HepG2 (cell line): ENCODE measurements around the gene TIMM17A. TPM values are rescaled to one million over a fixed set of nuclear protein-coding genes. Genes with fewer than 3 reads are reported as not detected.

Experiments used
- ATF3 ChIP-seq: sonication (generic); formaldehyde crosslinking; IDR thresholded peaks from 2 replicates; pipeline ENCODE4 v1.4.0; 2020; ENCODE audit warnings: missing genetic modification reagents
- CEBPB ChIP-seq: IDR thresholded peaks from 2 replicates; pipeline ENCODE4 v1.6.1; 2011; ENCODE audit warnings: low read depth, low read length, improper control_type of control experiment, borderline replicate concordance
- EED ChIP-seq: sonication (generic); formaldehyde crosslinking; IDR thresholded peaks from 2 replicates; pipeline ENCODE4 v1.5.0; 2020; ENCODE audit warnings: mild to moderate bottlenecking, missing genetic modification reagents
- EP300 ChIP-seq, 3 experiments: sonication (generic) in 1 of 3; formaldehyde crosslinking in 1 of 3; IDR thresholded peaks; 2 replicates each; pipeline versions ENCODE4 v1.5.1 to v1.6.1; 2011 to 2020; ENCODE audit warnings: low read depth in 2 of 3, low read length in 2 of 3, borderline replicate concordance in 1 of 3, improper control_type of control experiment in 1 of 3, mild to moderate bottlenecking in 1 of 3, missing genetic modification reagents in 1 of 3, moderate library complexity in 1 of 3
- FOXO1 ChIP-seq: sonication (generic); formaldehyde crosslinking; IDR thresholded peaks from 2 replicates; pipeline ENCODE4 v1.4.0; 2020; ENCODE audit warnings: missing genetic modification reagents
- HIVEP1 ChIP-seq: sonication (generic); formaldehyde crosslinking; IDR thresholded peaks from 2 replicates; pipeline ENCODE4 v1.4.0; 2020; ENCODE audit warnings: mild to moderate bottlenecking, missing genetic modification reagents
- NFE2 ChIP-seq: sonication (generic); formaldehyde crosslinking; IDR thresholded peaks from 2 replicates; pipeline ENCODE4 v1.4.0; 2020; ENCODE audit warnings: missing genetic modification reagents
- PLSCR1 ChIP-seq: sonication (generic); formaldehyde crosslinking; IDR thresholded peaks from 2 replicates; pipeline ENCODE4 v1.5.0; 2020; ENCODE audit warnings: missing genetic modification reagents, mild to moderate bottlenecking, borderline replicate concordance
- PRDM15 ChIP-seq: sonication (generic); formaldehyde crosslinking; IDR thresholded peaks from 2 replicates; pipeline ENCODE4 v1.4.0; 2020; ENCODE audit warnings: missing genetic modification reagents
- RARG ChIP-seq: sonication (generic); formaldehyde crosslinking; IDR thresholded peaks from 2 replicates; pipeline ENCODE4 v1.4.0; 2020; ENCODE audit warnings: low read depth, mild to moderate bottlenecking, missing genetic modification reagents
- RFX5 ChIP-seq: IDR thresholded peaks from 2 replicates; pipeline ENCODE4 v1.6.1; 2011; ENCODE audit warnings: low read depth, low read length, improper control_type of control experiment
- SETDB1 ChIP-seq: sonication (generic); formaldehyde crosslinking; IDR thresholded peaks from 2 replicates; pipeline ENCODE4 v1.5.1; 2020; ENCODE audit warnings: missing genetic modification reagents, mild to moderate bottlenecking, borderline replicate concordance
- SOX6 ChIP-seq, 2 experiments: fragments of 450-650 bp in 1 of 2; sonication (generic) in 1 of 2; formaldehyde crosslinking in 1 of 2; IDR thresholded peaks; 2 replicates each; pipeline versions ENCODE4 v1.4.0 to v1.6.1; 2017 to 2020; ENCODE audit warnings: antibody characterized with exemption in 1 of 2, mild to moderate bottlenecking in 1 of 2, missing genetic modification reagents in 1 of 2
- ZEB1 ChIP-seq: IDR thresholded peaks from 2 replicates; pipeline ENCODE4 v1.6.1; 2012; ENCODE audit warnings: mild to moderate bottlenecking, low read depth, inconsistent platforms; ENCODE audit not compliant: insufficient replicate concordance
- ZNF18 ChIP-seq: sonication (generic); formaldehyde crosslinking; IDR thresholded peaks from 2 replicates; pipeline ENCODE4 v1.8.0; 2022; ENCODE audit warnings: mild to moderate bottlenecking, missing genetic modification reagents; ENCODE audit not compliant: insufficient replicate concordance
- ZNF460 ChIP-seq: sonication (generic); formaldehyde crosslinking; IDR thresholded peaks from 2 replicates; pipeline ENCODE4 v1.5.1; 2020; ENCODE audit warnings: missing genetic modification reagents, mild to moderate bottlenecking, borderline replicate concordance
- ZNF501 ChIP-seq: sonication (generic); formaldehyde crosslinking; IDR thresholded peaks from 2 replicates; pipeline ENCODE4 v1.5.1; 2020; ENCODE audit warnings: mild to moderate bottlenecking, moderate library complexity, missing genetic modification reagents
- ZSCAN21 ChIP-seq: sonication (generic); formaldehyde crosslinking; IDR thresholded peaks from 2 replicates; pipeline ENCODE4 v1.8.0; 2022; ENCODE audit warnings: mild to moderate bottlenecking, missing genetic modification reagents, moderate library complexity, borderline replicate concordance
- polyA plus RNA-seq, 8 experiments: library from polyadenylated mRNA; depleted of rRNA in 3 of 8; stranded (reverse) in 7 of 8; unstranded in 1 of 8; fragments of >200 nt; fragmentation: Illumina TruSeq in 4 of 8; extraction: Trizol in 4 of 8; gene quantifications; 2 replicates each; pipeline versions ENCODE4 v1.2.1 to v1.2.3, GENCODE V29; 2011 to 2016; ENCODE audit warnings: low read depth in 4 of 8, missing spikeins in 1 of 8, mixed read lengths in 1 of 8; ENCODE audit not compliant: insufficient read depth in 1 of 8
- total RNA-seq, 5 experiments: library from RNA; depleted of rRNA; stranded (reverse); fragments of >200 nt; fragmentation: Illumina TruSeq; extraction: Trizol; gene quantifications; 2 replicates each; pipeline ENCODE4 v1.2.3, GENCODE V29; 2016; ENCODE audit warnings: low read depth in 1 of 5
- TF ChIP-seq, protein P1 (sequence below): sonication (generic); formaldehyde crosslinking; IDR thresholded peaks from 2 replicates; pipeline ENCODE4 v1.5.0; 2020; ENCODE audit warnings: mild to moderate bottlenecking, missing genetic modification reagents, moderate library complexity

The TIMM17A gene
- total and polyA plus RNA-seq, 2 of the 13 experiments (the other 11 are each of a cell fraction or from before 2014, with no cell fraction given) = 50.8 to 97.8 TPM

DNA sequence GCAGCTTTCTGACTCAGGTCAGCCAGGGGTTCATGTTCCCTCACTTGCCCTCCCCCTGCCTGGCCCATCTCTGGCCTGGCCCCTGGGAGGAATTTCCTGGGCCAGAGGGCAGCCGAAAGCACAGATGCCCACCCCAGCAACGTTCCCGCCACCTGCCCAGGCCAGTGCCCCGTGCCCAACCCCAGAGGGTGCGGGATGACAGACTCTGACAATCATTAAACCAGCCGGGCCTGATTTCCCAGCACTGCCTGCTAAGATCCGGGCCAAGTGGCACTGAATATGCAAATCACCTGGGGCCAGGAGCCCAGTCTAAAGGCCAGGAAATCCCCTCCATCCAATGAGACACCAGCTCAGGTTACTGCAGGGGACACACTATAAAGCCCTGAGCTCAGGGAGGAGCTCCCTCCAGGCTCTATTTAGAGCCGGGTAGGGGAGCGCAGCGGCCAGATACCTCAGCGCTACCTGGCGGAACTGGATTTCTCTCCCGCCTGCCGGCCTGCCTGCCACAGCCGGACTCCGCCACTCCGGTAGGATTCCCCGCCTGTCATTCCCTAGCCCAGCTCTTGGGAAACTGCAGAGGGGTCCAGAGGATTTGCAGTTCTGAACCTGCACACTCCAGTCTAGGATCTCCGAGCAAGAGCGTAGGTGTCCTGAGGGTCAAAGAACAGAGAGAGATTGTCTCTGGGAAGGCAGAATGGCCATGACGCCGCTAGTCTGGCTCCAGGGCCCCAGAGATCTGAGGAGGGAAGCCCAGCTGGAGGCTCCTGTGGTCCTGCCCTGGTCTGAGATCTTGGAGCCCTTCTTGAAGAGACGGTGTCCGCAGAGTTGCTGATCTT is 55.1 kb downstream of the TIMM17A start, which contains the start of gene ELF3 (continued):
- TF ChIP-seq, protein P1, sequence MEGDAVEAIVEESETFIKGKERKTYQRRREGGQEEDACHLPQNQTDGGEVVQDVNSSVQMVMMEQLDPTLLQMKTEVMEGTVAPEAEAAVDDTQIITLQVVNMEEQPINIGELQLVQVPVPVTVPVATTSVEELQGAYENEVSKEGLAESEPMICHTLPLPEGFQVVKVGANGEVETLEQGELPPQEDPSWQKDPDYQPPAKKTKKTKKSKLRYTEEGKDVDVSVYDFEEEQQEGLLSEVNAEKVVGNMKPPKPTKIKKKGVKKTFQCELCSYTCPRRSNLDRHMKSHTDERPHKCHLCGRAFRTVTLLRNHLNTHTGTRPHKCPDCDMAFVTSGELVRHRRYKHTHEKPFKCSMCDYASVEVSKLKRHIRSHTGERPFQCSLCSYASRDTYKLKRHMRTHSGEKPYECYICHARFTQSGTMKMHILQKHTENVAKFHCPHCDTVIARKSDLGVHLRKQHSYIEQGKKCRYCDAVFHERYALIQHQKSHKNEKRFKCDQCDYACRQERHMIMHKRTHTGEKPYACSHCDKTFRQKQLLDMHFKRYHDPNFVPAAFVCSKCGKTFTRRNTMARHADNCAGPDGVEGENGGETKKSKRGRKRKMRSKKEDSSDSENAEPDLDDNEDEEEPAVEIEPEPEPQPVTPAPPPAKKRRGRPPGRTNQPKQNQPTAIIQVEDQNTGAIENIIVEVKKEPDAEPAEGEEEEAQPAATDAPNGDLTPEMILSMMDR (CRISPR knock-in tag) = 0 out of 2 replicates have a peak, but pooled peaks have one; percentile 6
- TF ChIP-seq ZNF460 (CRISPR knock-in tag) (0 out of 2 replicates have a peak, but pooled peaks have one; percentile 10), ZNF501 (CRISPR knock-in tag) (peak; percentile 30; the same call in 1 of the 2 replicates), CEBPB (no peak), EED (CRISPR knock-in tag) (no peak), ZSCAN21 (peak; percentile 54; the same call in 1 of the 2 replicates), FOXO1 (CRISPR knock-in tag) (peak; percentile 13), SETDB1 (CRISPR knock-in tag) (no peak), ZEB1 (peak; percentile 89), PLSCR1 (CRISPR knock-in tag) (no peak), RFX5 (no peak; the same call in 1 of the 2 replicates), ZNF18 (peak; percentile 93), NFE2 (CRISPR knock-in tag) (no peak), PRDM15 (CRISPR knock-in tag) (peak; percentile 57; the same call in 1 of the 2 replicates), SOX6 (IDR thresholded peaks at IDR 0.05) (no peak), SOX6 (CRISPR knock-in tag; IDR thresholded peaks at IDR 0.05) (peak; percentile 61; the same call in 1 of the 2 replicates), ATF3 (no peak), RARG (CRISPR knock-in tag) (no peak), EP300 (IDR thresholded peaks at IDR 0.05; ENCODE audit: low read depth in 2 of 2, low read length in 2 of 2) (no peak), EP300 (CRISPR knock-in tag; IDR thresholded peaks at IDR 0.05; ENCODE audit: borderline replicate concordance) (peak; percentile 39; the same call in 1 of the 2 replicates), HIVEP1 (peak; percentile 89)
